Duodenal mucosa (tissue), 2 donors: ENCODE data around the gene SYNPR.
A peak's percentile ranks its signal among the peaks of the same experiment; 100 is the strongest.

ENCODE experiments used
- H3K27ac ChIP-seq: one replicate; pipeline ENCODE4 v1.7.0; 2013; ENCODE audit warnings: low read depth, low read length
- H3K27me3 ChIP-seq, 2 donors: one replicate each; pipeline ENCODE4 v1.7.0; 2013; ENCODE audit warnings: low read length in 2 of 2, control low read depth in 1 of 2; ENCODE audit not compliant: insufficient read depth in 2 of 2, control insufficient read depth in 1 of 2
- H3K36me3 ChIP-seq, 2 donors: one replicate each; pipeline ENCODE4 v1.7.0; 2013; ENCODE audit warnings: low read length in 2 of 2, control low read depth in 1 of 2; ENCODE audit not compliant: insufficient read depth in 2 of 2, control insufficient read depth in 1 of 2
- H3K4me1 ChIP-seq, 2 donors: one replicate each; pipeline ENCODE4 v1.7.0; 2013; ENCODE audit warnings: low read length in 2 of 2, control low read depth in 1 of 2; ENCODE audit not compliant: insufficient read depth in 2 of 2, control insufficient read depth in 1 of 2
- H3K4me3 ChIP-seq, 2 donors: one replicate each; pipeline ENCODE4 v1.7.0; 2013; ENCODE audit warnings: low read length in 2 of 2, low read depth in 1 of 2
- H3K9ac ChIP-seq, 2 donors: one replicate each; pipeline ENCODE4 v1.7.0; 2013; ENCODE audit warnings: low read length in 2 of 2, low read depth in 1 of 2
- H3K9me3 ChIP-seq, 2 donors: one replicate each; pipeline ENCODE4 v1.7.0; 2013; ENCODE audit warnings: low read length in 2 of 2, control low read depth in 1 of 2; ENCODE audit not compliant: control insufficient read depth in 1 of 2

The SYNPR gene

DNA sequence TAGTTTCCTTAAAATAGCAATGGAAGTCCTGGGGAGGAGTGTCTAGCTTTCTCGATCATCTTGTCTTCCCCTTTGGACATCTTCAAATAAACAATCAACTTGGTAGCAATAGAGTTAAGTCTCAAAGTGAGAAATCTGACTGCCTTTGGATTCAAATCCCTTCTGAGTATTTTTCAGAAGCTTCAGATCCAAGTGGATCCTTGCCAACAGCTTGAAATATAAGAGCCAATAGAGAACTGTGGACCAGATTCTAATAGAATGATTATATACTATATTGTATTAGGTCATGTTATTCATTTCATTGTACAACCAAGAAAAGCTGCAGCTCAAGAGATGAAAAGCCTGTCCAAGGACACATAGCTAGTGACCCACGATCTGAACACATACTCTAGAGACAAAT, 60.2 kb downstream of the SYNPR start:
- Histone ChIP-seq H3K27me3 (no peaks in the 10 kb centered on the region), H3K9ac (no peak overlapping the region), H3K4me1 (peaks cover under 1 to 2% of the 10 kb centered on the region in 2 donors), H3K9me3 (no peaks in the 10 kb centered on the region), H3K36me3 (no peaks in the 10 kb centered on the region), H3K27ac (no peak overlapping the region), H3K4me3 (no peak overlapping the region)

DNA sequence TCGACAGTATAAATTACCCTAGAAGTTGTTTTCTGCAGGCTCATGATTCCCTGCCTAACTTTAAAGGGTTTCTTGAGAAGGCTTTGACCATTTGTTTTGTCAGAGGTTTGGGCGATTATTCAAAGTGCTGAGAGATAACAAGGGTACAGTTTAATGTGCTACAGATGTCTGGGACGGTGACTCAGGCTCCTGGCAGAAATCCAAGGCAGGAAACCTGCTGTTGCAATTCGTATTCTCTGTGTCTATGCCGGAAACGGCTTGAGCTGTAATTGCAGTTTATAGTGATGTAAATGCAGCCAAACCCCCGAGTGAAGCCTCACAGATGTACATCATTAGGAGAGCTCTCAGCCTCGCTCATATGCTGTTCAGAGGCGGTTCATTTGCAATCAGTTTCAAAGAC, 65.6 kb downstream of the SYNPR start:
- no peaks in the 10 kb centered on the region for H3K27me3 ChIP-seq
- H3K4me1 ChIP-seq: peaks cover 5 to 9% of the 10 kb centered on the region in 2 donors
- no peaks in the 10 kb centered on the region for H3K9me3 ChIP-seq
- H3K36me3 ChIP-seq: no peaks in the 10 kb centered on the region
- H3K27ac ChIP-seq: no peak overlapping the region
- H3K9ac ChIP-seq: no peak overlapping the region
- no peak overlapping the region for H3K4me3 ChIP-seq

DNA sequence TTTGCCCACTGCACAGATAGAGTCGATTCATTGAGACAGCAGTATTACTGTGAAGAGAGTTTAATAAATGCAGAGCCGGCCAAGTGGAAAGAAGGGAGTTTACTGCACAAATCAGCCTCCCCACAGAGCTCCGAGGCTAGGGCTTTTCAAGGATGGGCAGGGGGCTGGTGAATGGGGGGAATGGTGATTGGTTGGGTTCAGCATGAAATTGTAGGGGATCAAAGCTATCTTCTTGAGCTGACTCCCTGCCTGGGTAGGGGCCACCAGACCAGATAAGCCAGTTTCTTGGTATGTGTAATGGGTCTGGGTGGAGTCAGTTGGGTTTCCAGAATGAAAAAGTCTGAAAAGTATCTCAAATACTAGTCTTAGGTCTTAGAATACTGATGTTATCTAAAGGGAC, 66.6 kb downstream of the SYNPR start:
- no peaks in the 10 kb centered on the region for H3K27me3 ChIP-seq
- no peaks in the 10 kb centered on the region for H3K36me3 ChIP-seq
- H3K4me3 ChIP-seq: no peak overlapping the region
- no peak overlapping the region for H3K9ac ChIP-seq
- peaks cover 5 to 9% of the 10 kb centered on the region in 2 donors for H3K4me1 ChIP-seq
- no peaks in the 10 kb centered on the region for H3K9me3 ChIP-seq
- H3K27ac ChIP-seq: no peak overlapping the region

- H3K27me3 ChIP-seq: no peaks in the 10 kb centered on the region
- no peak overlapping the region for H3K27ac ChIP-seq
These were observed 71.8 kb downstream of the SYNPR start for GRCh38 chr3:63349583-63350573.

GRCh38 chr3:63351159-63352007, 73.3 kb downstream of the SYNPR start:
- peaks cover 11 to 18% of the 10 kb centered on the region in 2 donors for H3K4me1 ChIP-seq
- H3K27ac ChIP-seq: no peak overlapping the region
- H3K9ac ChIP-seq: no peak overlapping the region
- no peaks in the 10 kb centered on the region for H3K27me3 ChIP-seq
- no peaks in the 10 kb centered on the region for H3K36me3 ChIP-seq
- no peaks in the 10 kb centered on the region for H3K9me3 ChIP-seq
- peak overlapping the region in 1 of 2 donors; percentile 13 for H3K4me3 ChIP-seq

More at GRCh38 chr3:63349583-63350573, 71.8 kb downstream of the SYNPR start:
- no peak overlapping the region for H3K9ac ChIP-seq
- no peak overlapping the region for H3K4me3 ChIP-seq
- peaks cover 11 to 18% of the 10 kb centered on the region in 2 donors for H3K4me1 ChIP-seq
- H3K36me3 ChIP-seq: no peaks in the 10 kb centered on the region
- H3K9me3 ChIP-seq: no peaks in the 10 kb centered on the region

DNA sequence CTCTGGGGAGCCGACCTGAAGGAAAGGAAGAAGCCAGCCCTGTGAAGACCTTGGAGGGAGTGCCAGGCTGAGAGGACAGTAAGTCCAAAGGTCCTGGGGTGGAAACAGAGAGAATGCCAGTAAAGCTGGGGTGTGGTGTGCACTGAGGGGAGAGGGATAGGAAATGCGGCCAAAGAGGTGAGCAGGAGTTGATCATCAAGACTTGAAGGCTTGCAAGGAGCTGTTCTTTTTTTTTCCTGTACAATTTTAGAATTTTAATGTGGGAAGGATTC, 73.8 kb downstream of the SYNPR start:
- Histone ChIP-seq H3K9ac (no peak overlapping the region), H3K36me3 (no peaks in the 10 kb centered on the region), H3K27ac (no peak overlapping the region), H3K9me3 (no peaks in the 10 kb centered on the region), H3K4me1 (peaks cover 11 to 18% of the 10 kb centered on the region in 2 donors), H3K27me3 (no peaks in the 10 kb centered on the region), H3K4me3 (peak overlapping the region in 1 of 2 donors; percentile 13)

- Histone ChIP-seq H3K27me3 (no peaks in the 10 kb centered on the region), H3K9me3 (no peaks in the 10 kb centered on the region), H3K4me1 (peaks cover 11 to 18% of the 10 kb centered on the region in 2 donors), H3K4me3 (no peak overlapping the region), H3K9ac (no peak overlapping the region), H3K36me3 (no peaks in the 10 kb centered on the region), H3K27ac (no peak overlapping the region)
These were observed 75.3 kb downstream of the SYNPR start for GRCh38 chr3:63353383-63353782.

GRCh38 chr3:63354160-63354559, 76.1 kb downstream of the SYNPR start:
- Histone ChIP-seq H3K9ac (no peak overlapping the region), H3K4me1 (peaks cover 11 to 18% of the 10 kb centered on the region in 2 donors), H3K27me3 (no peaks in the 10 kb centered on the region), H3K27ac (no peak overlapping the region), H3K9me3 (no peaks in the 10 kb centered on the region), H3K4me3 (no peak overlapping the region), H3K36me3 (no peaks in the 10 kb centered on the region)

DNA sequence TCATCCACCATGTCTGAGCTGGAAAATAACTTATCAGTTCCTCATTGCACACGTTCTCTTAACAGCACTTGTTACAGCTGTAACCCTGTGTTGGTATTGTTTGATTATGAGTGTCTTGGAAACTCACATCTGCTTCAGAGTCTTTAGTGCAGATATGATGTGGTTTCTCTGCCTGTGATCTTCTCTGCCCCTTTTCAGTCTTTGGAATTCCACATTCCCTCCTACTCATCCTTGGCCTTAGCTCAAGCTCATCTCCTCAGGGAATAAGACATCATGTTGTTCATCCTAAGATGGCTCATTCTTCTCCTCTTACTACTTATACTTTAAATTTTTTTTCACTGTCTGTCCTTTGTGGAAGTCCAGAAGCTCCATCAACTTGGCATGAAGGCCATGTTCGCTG, 77.7 kb downstream of the SYNPR start:
- Histone ChIP-seq H3K4me3 (no peak overlapping the region), H3K4me1 (peaks cover 11 to 13% of the 10 kb centered on the region in 2 donors), H3K36me3 (no peaks in the 10 kb centered on the region), H3K9me3 (no peaks in the 10 kb centered on the region), H3K27me3 (no peaks in the 10 kb centered on the region), H3K27ac (no peak overlapping the region), H3K9ac (no peak overlapping the region)

- Histone ChIP-seq H3K4me1 (no peaks in the 10 kb centered on the region), H3K9me3 (no peaks in the 10 kb centered on the region), H3K27me3 (no peaks in the 10 kb centered on the region), H3K27ac (no peak overlapping the region), H3K36me3 (no peaks in the 10 kb centered on the region), H3K4me3 (no peak overlapping the region), H3K9ac (no peak overlapping the region)
These were observed 86.4 kb downstream of the SYNPR start for GRCh38 chr3:63364495-63364894.
